Right atrium auricular region (tissue), 2 donors: ENCODE data around the gene CADM2. TPM values are rescaled to one million over a fixed set of nuclear protein-coding genes. Genes with fewer than 3 reads are reported as not detected.

Experiments used
- DNase-seq: peaks from one replicate; pipeline ENCODE4 v3.0.0-alpha.2; 2019; ENCODE audit warnings: low spot score
- H3K27ac ChIP-seq, 2 donors: fragments of 200-600 bp; sonication (generic); 1 replicate in 1 of 2; 2 replicates in 1 of 2; pipeline ENCODE4 v1.5.1; 2016 to 2019
- H3K27me3 ChIP-seq, 2 donors: fragments of 200-600 bp; sonication (generic); one replicate each; pipeline versions ENCODE4 v1.5.1 to v1.6.0; 2017 to 2019
- H3K36me3 ChIP-seq: fragments of 200-600 bp; sonication (generic); one replicate; pipeline ENCODE4 v1.5.1; 2016
- H3K4me1 ChIP-seq, 2 donors: fragments of 200-600 bp; sonication (generic); one replicate each; pipeline versions ENCODE4 v1.5.1 to v1.6.0; 2017 to 2019
- H3K4me3 ChIP-seq, 2 donors: fragments of 200-600 bp; sonication (generic); 1 replicate in 1 of 2; 2 replicates in 1 of 2; pipeline ENCODE4 v1.5.1; 2017 to 2019; ENCODE audit warnings: mild to moderate bottlenecking in 1 of 2, moderate library complexity in 1 of 2
- H3K9me3 ChIP-seq, 2 donors: fragments of 200-600 bp; sonication (generic); one replicate each; pipeline ENCODE4 v1.5.1; 2019
- CTCF ChIP-seq, 2 donors: fragments of 200-600 bp; sonication (generic); IDR thresholded peaks; one replicate each; pipeline ENCODE4 v1.5.1; 2019; ENCODE audit warnings: antibody characterized with exemption in 2 of 2
- total RNA-seq, 2 donors: library from RNA; depleted of rRNA; stranded (reverse); fragments of >200 nt; gene quantifications; one replicate each; pipeline ENCODE4 v1.1.0, GENCODE V29; 2016

Gene CADM2
- total RNA-seq, 2 donors from 2014 or later: 6.5 to 9.5 TPM

GRCh38 chr3:84963137-84963536, 4.3 kb downstream of the CADM2 start:
- no peaks in the 10 kb centered on the region for H3K36me3 ChIP-seq
- H3K9me3 ChIP-seq: no peaks in the 10 kb centered on the region
- H3K4me3 ChIP-seq: no peak overlapping the region
- no peak for DNase-seq
- H3K27ac ChIP-seq: no peak overlapping the region
- no peak for TF ChIP-seq CTCF (IDR thresholded peaks at IDR 0.05)
- peaks cover 0 to 4% of the 10 kb centered on the region in 2 donors for H3K27me3 ChIP-seq
- H3K4me1 ChIP-seq: peaks cover 0 to 27% of the 10 kb centered on the region in 2 donors

DNA sequence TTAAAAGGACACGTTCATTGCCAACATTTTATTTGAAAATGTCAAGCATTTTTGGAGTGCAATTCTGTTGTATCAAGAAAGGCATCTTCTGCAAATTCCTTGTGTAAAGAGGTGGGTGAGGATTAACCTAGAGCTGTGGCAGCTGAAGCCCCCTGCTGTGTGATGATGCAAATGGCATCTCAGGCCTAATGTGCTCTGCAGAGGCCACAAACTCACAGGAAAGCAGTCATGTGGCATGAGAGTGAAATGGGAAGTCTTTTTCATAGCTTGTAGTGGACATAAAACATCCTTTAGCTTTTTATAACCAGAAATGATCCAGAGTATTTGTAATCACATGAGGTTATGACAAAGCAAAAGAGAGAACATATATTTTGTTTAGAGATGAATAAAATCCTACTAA, 6.4 kb downstream of the CADM2 start:
- Histone ChIP-seq H3K27ac (no peak overlapping the region), H3K36me3 (no peaks in the 10 kb centered on the region), H3K4me3 (no peak overlapping the region), H3K9me3 (no peaks in the 10 kb centered on the region), H3K27me3 (peaks cover 0 to 4% of the 10 kb centered on the region in 2 donors), H3K4me1 (peaks cover 0 to 17% of the 10 kb centered on the region in 2 donors)
- DNase-seq: no peak
- TF ChIP-seq CTCF (IDR thresholded peaks at IDR 0.05): peak in 1 of 2 donors; percentile 11

DNA sequence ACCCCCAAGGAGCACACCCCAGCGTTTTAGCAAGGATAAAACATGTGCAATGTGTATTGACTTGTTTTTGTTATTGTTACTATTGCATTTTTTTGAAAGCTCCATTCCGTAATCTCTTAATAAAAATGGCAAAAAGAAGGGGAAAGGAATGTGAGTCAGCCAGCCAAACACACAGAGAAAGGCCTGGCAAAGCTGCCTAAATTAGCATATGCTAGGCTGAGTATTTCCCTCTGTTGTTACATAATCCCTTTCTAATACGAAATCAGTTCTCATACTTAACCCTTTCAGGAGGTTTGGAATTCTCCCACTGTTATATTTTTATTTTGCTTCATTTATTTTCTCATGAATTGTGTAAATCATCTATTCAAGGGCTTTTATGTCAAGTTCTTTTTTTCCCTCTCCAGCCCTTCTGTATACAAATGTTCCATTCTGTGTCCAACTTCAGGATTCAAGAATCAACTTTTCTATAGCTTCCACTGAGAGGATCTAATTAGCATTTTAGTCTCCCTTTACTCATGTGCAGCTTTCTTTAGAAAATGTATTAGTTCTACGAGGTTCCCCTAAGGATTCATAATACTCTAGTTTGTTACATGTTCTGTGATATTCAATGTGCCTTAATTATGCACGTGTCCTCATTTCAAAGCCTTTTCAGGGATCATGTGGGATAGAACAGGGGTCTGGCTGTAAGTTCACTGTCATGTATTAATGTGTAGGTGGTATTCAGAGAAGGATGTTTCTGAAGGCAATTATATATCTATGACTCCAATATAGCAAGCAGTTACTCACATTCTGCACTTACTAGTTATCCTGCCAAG, 9.2 kb downstream of the CADM2 start:
- Histone ChIP-seq H3K36me3 (no peaks in the 10 kb centered on the region), H3K9me3 (no peaks in the 10 kb centered on the region), H3K4me1 (peaks cover 0 to 12% of the 10 kb centered on the region in 2 donors), H3K4me3 (no peak overlapping the region), H3K27me3 (no peaks in the 10 kb centered on the region), H3K27ac (no peak overlapping the region)
- DNase-seq: no peak
- no peak for TF ChIP-seq CTCF (IDR thresholded peaks at IDR 0.05)

DNA sequence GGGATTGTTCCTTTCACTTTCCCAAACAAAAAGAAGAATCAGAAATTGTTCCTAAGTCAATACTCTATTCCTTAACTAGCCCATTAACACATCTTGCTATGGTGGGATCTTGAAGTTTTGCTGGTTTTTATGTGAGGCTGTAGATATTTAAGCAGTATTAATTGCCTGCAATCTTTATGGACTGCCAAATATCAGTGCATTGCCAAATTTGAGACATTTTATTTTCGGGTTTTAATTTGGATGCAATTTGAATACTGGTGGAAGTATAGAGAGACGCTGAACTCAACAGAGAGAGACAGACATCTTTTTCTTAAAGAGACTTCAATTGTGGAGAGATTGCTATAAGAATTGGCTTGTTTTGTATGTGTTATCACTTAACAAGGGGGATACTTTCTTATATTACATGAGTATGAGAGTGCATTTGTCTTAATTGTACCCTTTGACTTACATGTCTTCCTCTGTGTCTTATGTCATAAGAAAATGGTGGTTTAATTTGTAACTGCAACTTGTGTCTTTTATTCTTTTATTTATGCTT, 10.0 kb downstream of the CADM2 start:
- Histone ChIP-seq H3K4me3 (no peak overlapping the region), H3K27ac (no peak overlapping the region), H3K27me3 (no peaks in the 10 kb centered on the region), H3K36me3 (no peaks in the 10 kb centered on the region), H3K4me1 (peaks cover 0 to 12% of the 10 kb centered on the region in 2 donors), H3K9me3 (no peaks in the 10 kb centered on the region)
- no peak for TF ChIP-seq CTCF (IDR thresholded peaks at IDR 0.05)
- no peak for DNase-seq

- Histone ChIP-seq H3K9me3 (no peaks in the 10 kb centered on the region), H3K27ac (no peak overlapping the region), H3K4me3 (no peak overlapping the region), H3K4me1 (peaks cover 0 to 4% of the 10 kb centered on the region in 2 donors), H3K27me3 (no peaks in the 10 kb centered on the region), H3K36me3 (no peaks in the 10 kb centered on the region)
- peak in 1 of 2 donors; percentile 46 for TF ChIP-seq CTCF (IDR thresholded peaks at IDR 0.05)
- DNase-seq: no peak
Measured at GRCh38 chr3:84974347-84974746, 15.6 kb downstream of the CADM2 start.
